Renal cortical epithelial cell (primary cell): ENCODE data around the gene SPRY2. TPM values are rescaled to one million over a fixed set of nuclear protein-coding genes. Genes with fewer than 3 reads are reported as not detected.
A peak's percentile ranks its signal among the peaks of the same experiment; 100 is the strongest.

Experiments
- DNase-seq: peaks from one replicate; pipeline ENCODE4 v3.0.0-alpha.2; 2011; ENCODE audit warnings: low read depth
- total RNA-seq: library from RNA; depleted of rRNA; stranded (reverse); fragments of >200 nt; gene quantifications from 2 replicates; pipeline ENCODE4 v1.2.3, GENCODE V29; 2014

SPRY2 gene, protein sequence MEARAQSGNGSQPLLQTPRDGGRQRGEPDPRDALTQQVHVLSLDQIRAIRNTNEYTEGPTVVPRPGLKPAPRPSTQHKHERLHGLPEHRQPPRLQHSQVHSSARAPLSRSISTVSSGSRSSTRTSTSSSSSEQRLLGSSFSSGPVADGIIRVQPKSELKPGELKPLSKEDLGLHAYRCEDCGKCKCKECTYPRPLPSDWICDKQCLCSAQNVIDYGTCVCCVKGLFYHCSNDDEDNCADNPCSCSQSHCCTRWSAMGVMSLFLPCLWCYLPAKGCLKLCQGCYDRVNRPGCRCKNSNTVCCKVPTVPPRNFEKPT
- total RNA-seq, result 9.3 and 10.6 TPM in 2 replicates

DNA sequence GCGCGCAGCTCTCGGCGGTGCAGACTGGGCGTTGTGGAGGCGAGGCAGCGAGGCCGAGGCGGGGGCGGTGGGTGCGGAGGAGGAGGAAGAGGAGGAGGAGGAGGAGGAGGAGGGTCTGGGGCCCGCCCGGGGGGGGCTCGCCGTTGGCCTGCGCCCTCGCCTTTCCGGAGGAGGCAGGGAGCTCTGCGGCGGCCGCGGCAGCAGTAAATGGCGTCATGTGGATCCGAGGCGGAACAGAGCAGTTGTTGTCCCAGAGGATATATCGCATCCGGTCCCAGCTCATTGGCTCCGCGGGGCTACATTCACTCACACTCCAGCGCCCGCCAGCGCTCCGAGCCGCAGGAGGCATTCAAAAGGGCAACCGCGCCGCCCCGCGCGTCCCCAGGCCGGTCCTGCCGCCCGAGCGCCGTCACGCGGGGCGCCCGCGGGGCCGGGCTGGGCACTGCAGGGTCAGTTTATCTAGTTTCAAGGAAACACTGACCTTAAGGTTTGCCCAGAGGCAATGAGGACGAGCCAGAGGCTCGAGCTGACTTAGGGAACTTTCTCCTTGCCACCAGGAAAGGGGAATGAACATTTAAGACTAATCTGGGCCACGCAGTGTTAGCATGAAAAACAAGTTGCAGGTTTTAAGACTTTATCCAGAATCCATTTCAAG lies at the start of gene SPRY2:
Gene SPRY2 (minus strand): TSS at position 26 of the 655 bp plus-strand sequence. CDS start 3,421 bp downstream, outside the sequence.
- peak; percentile 90 for DNase-seq

DNA sequence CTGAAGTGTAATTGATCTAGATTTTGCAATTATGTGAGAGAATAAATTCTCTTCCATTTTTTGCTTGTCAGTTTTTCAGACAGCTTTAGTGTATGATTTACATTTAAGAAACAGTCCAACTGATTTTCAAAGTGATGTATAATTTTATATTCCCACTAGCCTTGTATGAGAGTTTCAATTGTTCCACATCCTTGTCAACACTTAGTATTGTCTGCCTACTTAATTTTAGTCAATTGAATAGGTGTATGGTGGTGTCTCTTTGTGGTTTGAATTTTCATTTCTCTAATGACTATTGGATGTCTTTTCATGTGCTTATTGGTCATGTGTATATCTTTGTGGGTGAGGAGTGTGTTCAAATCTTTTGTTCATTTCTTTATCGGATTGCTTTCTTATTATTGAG lies 49.4 kb upstream of the SPRY2 start:
- no peak for DNase-seq

- DNase-seq, result peak; percentile 34
Observed at GRCh38 chr13:80389073-80390038, 48.4 kb upstream of the SPRY2 start.

GRCh38 chr13:80388506-80388905 lies 47.6 kb upstream of the SPRY2 start:
- no peak for DNase-seq

GRCh38 chr13:80386592-80386991 lies 45.7 kb upstream of the SPRY2 start:
- no peak for DNase-seq

GRCh38 chr13:80386002-80386401 lies 45.1 kb upstream of the SPRY2 start:
- no peak for DNase-seq

GRCh38 chr13:80382576-80382975 lies 41.6 kb upstream of the SPRY2 start:
- DNase-seq, result no peak

- DNase-seq, result peak; percentile 94
Observed at GRCh38 chr13:80379245-80379644, 38.3 kb upstream of the SPRY2 start.

- DNase-seq, result no peak
Observed at GRCh38 chr13:80376554-80376953, 35.6 kb upstream of the SPRY2 start.

- no peak for DNase-seq
Observed at GRCh38 chr13:80374901-80375300, 34.0 kb upstream of the SPRY2 start.

GRCh38 chr13:80374444-80374843 lies 33.5 kb upstream of the SPRY2 start:
- DNase-seq, result no peak

- no peak for DNase-seq
Observed at GRCh38 chr13:80371840-80372509, 31.0 kb upstream of the SPRY2 start.

GRCh38 chr13:80367473-80367872 lies 26.5 kb upstream of the SPRY2 start:
- DNase-seq, result no peak

- DNase-seq, result peak; percentile 44
Observed at GRCh38 chr13:80363890-80364503, 23.1 kb upstream of the SPRY2 start.

DNA sequence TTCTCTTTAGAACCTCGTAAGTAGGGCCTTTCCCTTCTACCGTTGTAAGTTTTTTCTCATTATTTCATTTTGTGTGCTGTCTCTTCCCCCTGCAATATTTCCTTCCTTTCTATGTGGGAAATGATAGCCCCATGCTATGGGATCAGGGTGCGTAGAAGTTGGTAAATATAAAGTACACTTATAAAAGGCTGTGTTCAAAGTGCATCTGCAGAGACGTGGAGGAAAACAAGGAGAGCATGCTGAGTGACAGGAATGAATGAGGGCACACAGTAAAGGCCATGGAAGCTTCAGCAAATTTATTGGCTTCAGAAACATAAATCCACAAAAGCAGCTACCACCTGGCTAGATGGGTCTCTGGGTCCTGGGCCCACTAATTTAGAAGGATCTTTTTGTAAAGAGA lies 21.6 kb upstream of the SPRY2 start:
- DNase-seq, result no peak

- no peak for DNase-seq
Observed at GRCh38 chr13:80361883-80362327, 21.0 kb upstream of the SPRY2 start.

DNA sequence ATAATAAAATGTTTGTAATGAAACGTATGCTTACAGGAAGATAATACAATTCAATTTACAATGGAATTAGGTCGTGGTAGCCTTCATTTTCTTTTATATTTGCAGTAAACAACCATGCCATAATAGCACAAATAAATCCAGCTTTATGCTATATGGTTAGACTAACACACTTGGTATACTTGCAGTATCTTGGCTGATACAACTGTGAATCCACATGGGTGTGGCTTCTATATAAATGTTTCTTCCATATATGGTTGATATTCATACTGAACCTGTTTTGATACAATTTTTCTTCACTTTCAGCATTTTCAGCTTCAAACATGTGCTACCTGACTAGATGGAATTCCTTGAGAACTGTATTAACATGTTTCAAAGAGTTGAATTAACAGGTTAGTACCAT lies 20.4 kb upstream of the SPRY2 start:
- DNase-seq, result no peak

DNA sequence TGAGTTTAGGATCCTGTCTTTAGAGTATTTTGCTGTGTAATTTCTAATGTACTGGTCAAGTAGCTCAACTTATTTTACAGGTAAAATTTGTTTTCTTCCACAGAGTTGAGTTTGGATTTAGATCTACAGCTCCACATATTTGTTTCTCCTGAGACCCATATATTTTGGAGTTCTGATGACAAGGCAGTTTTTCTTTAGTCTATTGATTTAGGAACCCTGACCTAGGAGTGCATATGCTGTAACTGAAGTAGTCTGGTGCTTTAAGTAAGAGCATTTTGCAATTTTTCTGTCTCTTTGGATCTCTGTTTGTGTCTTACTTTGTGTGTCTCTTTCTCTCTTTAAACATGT lies 19.5 kb upstream of the SPRY2 start:
- no peak for DNase-seq

GRCh38 chr13:80359778-80360452 lies 19.0 kb upstream of the SPRY2 start:
- DNase-seq, result no peak

DNA sequence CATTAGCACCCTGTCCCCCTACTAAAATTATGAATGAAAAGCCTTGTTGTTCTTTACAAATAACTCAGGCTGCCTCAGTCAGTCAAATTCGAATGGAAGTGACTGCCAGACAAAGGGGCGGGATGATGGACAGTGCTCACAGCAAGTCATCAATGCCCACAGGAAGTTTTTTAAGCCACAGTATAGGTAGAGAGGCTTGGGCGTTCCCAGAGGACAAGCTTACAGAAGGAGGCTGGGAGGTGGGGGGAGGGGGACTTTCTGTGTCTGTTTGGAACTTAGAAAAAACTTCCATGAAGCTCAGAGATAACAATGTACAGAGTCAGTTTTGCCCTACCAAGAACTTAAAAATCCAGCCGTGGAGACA lies 18.5 kb upstream of the SPRY2 start:
- no peak for DNase-seq
